Effector CD4-positive, alpha-beta T cell (primary cell): ENCODE measurements around the gene MACROD1.

ENCODE experiments used
- DNase-seq: peaks from one replicate; pipeline ENCODE4 v3.0.0-alpha.2; 2020

MACROD1 gene

DNA sequence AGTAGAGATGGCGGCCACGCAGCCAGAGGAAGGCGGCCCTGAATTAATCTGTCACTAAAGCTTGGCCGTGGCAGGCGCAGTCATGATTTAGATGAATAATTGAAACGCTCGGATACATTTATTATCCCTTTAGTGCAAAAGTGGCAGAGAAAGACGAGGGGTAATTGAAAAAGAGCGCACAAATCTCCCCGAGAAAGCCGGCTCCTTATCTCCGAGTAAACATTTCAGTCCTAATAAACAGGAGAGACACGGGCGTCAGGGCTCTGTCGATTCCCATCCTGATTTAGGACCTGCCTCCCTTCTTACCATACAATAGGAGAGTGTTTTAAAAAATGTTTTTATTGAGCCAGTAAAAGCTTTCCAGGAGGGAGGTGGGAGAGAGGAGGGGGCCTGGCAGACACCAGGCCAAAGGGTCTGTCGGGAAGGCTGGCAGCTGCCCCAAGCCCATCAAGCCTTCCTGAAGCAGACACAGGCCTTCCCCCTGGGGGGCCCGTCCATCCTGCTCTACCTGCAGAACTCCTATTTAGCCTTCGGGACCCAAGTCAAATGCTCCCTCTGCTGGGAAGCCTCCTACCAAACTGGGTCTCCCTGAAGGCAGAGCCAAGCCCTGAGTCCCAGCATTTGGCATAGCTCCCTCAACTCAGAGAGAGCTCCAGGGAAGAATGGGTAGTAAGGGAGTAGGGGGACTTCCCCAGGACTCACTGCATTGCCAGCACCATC is 156.8 kb downstream of the MACROD1 start:
- DNase-seq = no peak

GRCh38 chr11:64008283-64008913 is 157.5 kb downstream of the MACROD1 start:
- DNase-seq = no peak

- no peak for DNase-seq
Observed at GRCh38 chr11:64007629-64008282, 158.2 kb downstream of the MACROD1 start.

GRCh38 chr11:64007160-64007628 is 158.7 kb downstream of the MACROD1 start:
- DNase-seq = no peak

- DNase-seq = no peak
Observed at GRCh38 chr11:64006398-64006797, 159.5 kb downstream of the MACROD1 start.

DNA sequence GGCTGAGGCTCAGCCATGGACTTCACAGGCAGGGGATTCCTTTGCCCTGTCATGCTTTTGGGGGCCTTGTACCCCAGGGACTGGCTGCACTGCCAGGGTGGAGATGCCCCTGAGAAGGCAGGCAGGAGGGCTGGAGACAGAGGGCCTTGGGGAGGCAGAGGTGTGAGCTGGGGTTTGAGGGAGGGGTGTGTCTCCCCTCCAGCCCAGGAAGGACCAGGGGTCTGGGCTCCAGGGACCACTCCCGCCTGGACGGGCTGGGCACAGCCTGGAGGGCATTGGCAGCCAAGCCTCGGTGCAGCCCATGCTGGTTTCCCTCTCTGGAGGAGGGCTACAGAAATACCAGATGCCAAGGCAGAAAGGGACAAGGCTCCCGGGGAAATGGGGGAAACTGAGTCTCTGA is 160.2 kb downstream of the MACROD1 start:
- no peak for DNase-seq

DNA sequence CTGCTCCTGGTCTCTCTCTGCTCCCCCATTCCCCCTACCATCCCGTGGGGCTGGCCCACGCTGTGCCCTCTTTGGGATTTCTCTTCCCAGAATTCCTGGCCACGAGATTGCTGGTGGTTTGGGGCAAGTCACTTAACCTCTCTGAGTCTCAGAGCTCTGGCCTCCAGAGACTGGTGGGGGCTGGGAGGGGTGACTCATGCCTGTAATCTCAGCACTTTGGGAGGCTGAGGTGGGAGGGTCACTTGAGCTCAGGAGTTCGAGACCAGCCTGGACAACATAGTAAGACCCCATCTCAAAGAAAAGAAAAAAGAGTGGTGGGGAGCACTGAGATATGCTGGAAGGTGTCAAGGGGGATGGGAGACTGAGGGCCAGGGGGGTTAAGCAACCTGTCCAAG is 161.3 kb downstream of the MACROD1 start:
- DNase-seq = no peak

GRCh38 chr11:64003807-64004589 is 161.9 kb downstream of the MACROD1 start:
- DNase-seq = no peak

DNA sequence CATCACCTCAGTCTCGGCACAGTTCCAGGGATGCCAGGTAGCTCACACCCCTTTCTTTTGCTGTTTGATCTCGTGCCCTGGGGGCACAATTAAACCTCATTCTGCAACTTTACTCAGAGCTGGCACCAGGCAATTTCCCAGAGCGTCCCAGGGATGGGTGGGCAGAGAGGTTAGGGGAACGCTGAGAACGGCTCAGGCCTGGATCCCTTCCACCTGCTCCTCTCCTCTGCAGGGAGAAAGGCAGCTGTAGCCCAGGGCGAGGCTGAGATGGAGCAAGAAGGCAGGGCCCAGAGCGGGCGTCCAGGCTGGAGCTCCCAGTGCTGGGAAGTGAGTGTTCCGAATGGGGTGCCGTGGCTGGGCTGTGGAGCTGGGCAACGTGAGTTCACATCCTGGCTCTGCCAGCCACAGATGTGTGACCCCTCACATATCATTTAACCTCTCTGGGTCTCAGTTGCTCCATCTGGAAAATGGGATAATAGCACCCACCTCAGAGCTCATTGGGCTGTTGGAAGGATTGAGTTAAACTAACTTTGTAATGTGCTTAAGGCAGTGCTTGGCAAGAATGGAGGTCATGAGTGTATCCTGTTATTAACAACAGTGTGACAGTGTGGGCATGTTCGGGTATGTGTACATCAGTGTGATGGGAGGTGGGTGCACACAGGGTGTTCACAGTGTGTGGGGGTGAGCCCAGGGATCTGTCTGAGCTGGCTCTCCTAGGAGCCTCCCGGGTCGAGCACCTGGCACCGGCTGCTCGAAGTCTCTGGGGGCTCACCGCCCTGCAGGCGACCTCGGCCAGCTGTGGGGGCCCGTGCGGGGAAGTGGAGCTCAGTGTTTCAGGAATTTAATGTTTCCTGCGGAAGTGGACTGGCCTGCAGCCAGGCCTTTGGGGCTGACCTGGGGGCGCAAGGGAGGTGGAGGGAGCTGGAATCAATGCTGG is 164.2 kb downstream of the MACROD1 start:
- DNase-seq = no peak

GRCh38 chr11:64000740-64001483 is 165.0 kb downstream of the MACROD1 start:
- DNase-seq = no peak

DNA sequence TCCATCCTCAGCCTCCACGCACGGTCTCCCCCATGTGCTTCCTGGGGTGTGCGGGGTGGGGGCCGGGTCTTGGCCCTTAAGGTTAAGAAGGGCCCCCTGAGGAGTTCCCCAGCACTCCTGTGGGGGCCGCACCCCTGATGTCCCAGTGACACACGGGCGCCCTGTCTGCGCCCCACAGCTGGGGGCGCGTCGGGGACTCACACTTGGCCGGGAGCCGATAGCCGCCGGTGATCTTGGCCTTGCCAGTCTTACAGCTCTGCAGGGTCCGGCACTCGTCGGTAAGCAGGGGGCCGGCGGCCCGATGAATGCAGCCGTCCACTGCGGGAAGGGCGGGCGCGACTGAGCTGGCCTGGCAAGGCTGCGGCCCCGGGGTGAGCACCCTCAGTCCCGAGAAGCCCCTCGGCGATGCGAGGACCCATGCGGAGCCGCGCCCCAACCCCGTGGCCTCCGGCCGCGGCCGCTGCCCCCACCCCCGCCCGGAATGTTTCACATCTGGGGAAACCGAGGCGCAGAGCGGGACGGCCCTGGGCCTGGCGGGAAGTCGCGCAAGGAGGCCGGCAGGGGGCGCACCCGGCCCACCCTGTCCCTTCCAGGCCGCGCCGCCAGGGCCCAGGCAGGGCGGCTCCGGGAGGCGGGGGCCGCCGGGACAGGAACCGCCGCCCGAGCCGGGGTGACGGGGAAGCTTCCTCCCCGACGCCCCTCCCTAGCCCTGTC is 165.7 kb downstream of the MACROD1 start:
- peak; percentile 68 for DNase-seq

DNA sequence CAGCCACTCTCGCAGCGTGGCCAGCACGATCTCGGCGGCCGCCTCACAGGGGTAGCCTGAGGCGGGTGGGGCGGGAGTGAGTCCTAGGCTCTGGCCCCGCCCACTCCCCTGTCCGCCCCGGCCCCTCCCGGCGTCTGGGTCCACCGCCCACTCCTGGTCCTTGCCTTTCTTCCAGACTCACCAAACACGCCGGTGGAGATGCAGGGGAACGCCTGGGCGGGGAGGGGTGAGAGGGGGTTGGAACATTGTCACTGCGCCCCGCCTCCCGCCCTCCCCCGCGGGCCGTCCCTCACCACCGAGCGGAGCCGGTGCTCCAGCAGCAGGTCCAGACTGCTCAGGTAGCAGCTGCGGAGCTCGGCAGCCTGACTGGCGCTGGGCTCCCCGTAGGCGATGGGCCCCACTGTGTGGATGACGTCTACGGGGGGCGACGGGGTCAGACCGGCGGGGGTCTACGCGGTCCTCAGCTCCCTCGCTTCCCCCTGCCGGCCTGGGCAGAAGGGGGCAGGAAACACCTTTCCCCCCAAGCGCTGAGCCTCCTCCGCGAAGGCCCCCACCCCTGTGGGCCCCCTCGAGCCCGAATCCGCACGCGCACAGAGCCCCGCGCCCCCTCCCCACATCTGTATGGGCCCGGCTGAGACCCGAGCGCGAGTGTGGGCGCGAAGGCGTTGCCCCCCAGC is 166.4 kb downstream of the MACROD1 start:
- DNase-seq = peak; percentile 40

- DNase-seq = no peak
Observed at GRCh38 chr11:63998558-63999348, 167.2 kb downstream of the MACROD1 start.

- no peak for DNase-seq
Observed at GRCh38 chr11:63997801-63998337, 168.0 kb downstream of the MACROD1 start.

GRCh38 chr11:63997104-63997700 is 168.7 kb downstream of the MACROD1 start:
- DNase-seq = no peak

GRCh38 chr11:63996512-63996911 is 169.4 kb downstream of the MACROD1 start:
- no peak for DNase-seq

GRCh38 chr11:63993993-63994392 is 171.9 kb downstream of the MACROD1 start:
- DNase-seq = no peak

GRCh38 chr11:63993100-63993499 is 172.8 kb downstream of the MACROD1 start:
- DNase-seq = no peak
